HS-27A (cell line): Measurements from ENCODE around the gene RALGAPA1.
A peak's percentile ranks its signal among the peaks of the same experiment; 100 is the strongest.
"Not testable (repeated sequence)": the region's sequence is repeated elsewhere in the genome, so short reads cannot be mapped to it uniquely, and the experiment has no call there.

Experiments
- DNase-seq: peaks from one replicate; pipeline ENCODE4 v3.0.0-alpha.2; 2012; ENCODE audit warnings: low read depth, missing footprints

RALGAPA1 gene

DNA sequence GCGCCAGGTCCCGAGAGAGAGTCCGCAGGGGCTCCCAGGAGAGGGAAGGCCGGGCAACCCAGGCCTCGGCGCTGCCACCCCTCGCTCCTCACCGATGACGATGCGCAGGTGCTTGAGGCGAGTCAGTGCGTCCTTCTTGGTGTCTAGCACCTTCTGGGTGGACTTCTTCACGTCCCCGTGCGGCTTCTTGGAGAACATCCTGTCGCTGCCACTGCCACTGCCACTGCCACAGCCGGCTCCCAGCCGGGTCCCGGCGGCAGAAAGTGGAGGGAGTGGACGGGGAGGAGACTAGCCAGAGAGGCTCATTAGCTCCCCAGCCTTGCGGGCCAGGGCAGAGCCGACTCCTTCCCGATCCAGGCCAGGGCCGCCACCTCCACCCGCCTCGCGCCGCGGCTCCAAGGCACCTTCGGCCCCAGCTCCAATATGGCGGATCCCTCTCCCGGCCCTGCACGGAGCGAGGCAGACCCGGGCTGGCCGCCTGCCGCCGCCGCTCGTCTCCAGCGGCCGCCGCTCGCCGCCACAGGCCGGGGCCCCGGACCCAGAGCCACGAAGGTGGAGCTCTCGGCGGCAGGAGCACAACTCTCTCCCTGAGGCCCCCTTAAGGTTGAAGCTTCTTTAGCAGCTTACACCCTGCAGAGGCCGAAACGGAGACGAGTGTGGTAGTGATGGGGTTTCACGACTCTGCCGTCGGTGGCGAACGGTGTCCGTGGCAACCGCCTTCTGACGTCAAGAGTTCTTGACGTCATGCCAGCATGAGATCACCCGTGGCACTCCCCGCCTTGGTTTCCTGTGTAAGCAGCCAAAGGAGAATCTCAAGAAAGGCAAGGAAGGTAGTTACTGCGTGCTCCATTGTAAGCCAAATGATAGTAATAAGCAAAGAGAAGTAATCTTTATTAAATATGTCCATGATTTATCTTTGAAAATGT is at the start of gene RALGAPA1:
Gene RALGAPA1 (minus strand): TSS at position 658 of the 926 bp plus-strand sequence. CDS start 460 bp downstream, at position 198.
- DNase-seq: peak; percentile 97

DNA sequence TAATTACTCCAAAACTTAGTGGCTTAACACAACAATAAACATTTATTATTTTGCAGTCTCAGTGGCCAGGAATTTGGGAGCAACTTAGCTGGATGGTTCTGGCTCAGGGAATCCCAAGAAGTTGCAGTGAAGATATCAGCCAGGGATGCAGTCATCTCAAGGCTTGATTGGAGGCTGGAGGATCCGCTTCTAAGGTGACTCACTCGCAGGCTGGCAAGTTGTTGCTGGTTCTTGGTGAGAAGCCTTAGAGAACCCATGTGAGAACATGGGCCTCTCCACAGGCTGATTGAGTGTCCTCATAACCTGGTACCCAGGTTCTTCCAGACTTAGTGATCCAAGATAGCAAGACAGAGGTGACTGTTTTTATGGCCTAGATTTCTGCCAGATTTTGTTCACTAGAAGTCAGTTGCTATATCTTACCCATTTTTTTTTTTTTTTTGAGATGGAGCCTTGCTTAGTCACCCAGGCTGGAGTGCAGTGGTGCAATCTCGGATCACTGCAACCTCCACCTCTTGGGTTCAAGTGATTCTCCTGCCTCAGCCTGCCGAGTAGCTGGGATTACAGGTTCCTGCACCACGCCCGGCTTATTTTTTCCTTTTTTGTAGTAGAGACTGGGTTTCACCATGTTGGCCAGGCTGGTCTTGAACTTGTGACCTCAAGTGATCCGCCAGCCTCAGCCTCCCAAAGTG is 49.6 kb upstream of the RALGAPA1 start:
- DNase-seq: peak; percentile 20

DNA sequence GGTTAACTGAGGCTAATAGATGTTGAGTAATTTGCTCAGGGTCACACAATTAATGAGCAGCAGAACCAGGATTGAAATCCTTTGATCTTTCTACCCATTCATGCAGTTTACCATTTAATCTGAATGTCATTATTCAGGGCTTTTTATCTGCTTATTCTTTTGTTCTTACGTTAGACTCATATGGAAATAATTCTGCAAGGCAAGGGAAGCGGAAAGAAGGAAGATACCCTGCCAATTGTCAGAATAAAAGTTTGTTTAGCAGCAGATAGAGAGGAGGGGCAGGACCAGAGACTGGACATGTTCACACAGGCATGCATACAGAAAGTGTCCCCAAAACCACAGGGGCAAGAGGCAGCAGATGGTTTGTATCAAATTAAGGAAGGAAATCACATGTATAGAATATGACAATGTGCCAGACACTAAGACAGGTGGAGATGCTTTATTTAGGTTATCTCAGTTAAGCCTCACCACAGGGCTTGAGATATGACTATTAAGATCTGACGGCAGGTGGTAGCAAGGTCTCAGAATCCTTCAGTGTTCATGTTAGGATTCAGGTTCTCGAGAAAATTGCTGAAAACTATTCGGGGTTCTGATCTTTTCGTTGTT is 46.9 kb upstream of the RALGAPA1 start:
- no peak for DNase-seq

DNA sequence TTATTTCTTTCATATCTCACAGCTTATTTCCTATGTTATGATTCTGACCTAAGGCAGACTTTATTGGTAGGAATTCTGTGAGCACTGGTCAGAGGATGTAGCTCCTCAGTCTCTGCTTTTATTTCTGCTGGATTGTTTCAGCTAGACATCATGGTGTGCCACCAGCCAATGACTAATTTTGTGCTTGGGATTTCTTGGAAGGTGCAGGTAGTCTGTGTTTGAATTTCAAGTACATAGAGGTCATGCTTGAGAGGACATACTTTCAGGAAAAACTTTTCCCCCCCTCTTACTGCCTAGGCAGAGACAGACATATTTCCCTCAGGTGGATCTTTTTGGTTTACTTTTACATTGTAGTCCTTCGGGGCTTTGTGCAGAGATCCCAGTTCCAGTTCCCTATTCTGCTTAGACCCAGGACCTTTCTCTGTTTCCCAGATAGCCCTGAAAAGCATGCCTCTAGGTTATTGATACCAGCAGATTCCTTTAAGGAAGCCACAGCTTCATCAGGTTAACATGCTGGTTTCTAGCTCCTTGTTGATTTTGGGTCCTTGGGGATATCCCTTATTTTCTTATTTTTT is 45.7 kb upstream of the RALGAPA1 start:
- DNase-seq: no peak

DNA sequence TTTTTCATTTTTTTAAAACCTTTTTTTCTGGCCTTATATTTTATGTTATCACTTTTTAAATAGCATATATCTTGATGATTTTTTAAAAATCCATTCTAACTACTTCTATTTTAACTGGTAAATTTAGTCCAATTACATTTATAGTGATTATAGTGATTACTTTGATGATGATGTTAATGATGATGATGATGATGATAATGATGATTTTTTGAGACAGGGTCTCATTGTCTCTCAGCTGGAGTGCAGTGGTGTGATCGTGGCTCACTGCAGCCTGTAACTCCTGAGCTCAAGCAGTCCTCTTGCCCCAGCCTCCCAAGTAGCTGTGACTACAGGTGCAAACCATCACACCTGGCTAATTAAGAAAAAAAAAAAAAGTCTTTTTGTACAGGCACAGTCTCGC is 44.1 kb upstream of the RALGAPA1 start:
- DNase-seq: no peak

DNA sequence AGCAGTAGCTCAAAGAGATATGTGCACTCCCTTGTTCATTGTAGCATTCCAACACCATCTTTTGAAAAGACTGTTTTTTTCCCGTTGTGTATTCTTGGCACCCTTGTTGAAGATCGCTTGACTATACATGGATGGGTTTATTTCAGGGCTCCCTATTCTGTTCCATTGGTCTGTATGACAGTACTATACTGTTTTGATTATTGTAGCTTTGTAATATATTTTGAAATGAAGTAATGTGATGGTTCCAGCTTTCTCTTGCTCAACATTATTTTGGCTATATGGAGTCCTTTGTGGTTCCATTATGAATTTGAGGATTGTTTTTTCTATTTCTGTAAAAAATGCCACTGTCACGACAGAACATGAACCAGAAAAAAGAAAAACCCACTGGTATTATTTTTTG is 42.7 kb upstream of the RALGAPA1 start:
- DNase-seq: no peak

DNA sequence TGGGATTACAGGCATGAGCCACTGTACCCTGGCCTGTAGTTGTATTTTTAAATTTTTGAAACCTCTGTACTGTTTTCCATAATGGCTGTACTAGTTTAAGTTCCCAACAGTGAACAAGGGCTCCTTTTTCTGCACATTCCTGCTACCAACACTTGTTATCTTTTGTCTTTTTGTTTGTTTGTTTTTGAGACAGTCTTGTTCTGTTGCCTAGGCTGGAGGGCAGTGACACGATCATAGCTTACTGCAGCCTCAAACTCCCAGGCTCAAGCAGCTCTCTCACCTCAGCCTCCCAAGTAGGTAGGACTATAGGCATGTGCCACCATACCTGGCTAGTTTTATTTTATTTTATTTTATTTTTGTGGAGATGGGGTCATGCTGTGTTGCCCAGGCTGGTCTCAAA is 40.0 kb upstream of the RALGAPA1 start:
- no peak for DNase-seq

DNA sequence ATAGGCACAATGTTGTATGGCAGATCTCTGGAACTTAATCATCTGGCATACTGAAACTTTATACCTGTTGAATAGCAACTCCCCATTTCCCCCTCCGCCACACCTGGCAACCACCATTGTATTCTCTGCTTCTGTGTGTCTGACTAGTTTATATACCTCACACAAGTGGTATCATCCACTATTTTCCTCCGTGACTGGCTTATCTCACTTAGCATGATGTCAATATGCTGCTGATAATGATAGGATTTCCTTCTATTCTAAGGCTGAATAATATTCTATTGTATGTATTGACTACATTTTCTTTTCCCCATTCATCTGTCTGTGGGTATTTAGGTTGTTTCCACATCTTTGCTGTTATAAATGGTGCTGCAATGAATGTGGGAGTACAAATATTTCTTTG is 38.5 kb upstream of the RALGAPA1 start:
- no peak for DNase-seq

DNA sequence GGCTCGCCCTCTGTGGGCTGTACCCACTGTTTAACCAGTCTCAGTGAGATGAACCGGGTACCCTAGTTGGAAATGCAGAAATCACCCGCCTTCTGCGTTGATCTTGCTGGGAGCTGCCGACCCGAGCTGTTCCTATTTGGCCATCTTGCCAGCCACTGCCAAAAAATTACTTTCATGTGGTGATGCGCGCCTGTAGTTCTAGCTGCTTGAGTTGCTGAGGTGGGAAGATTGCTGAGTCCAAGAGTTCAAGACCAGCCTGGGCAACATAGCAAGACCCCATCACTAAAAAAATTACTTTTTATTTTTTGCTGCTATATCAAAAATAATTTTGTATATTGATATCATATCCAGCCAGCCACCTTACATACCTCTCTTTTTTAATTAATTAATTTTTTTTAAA is 35.4 kb upstream of the RALGAPA1 start:
- no peak for DNase-seq

DNA sequence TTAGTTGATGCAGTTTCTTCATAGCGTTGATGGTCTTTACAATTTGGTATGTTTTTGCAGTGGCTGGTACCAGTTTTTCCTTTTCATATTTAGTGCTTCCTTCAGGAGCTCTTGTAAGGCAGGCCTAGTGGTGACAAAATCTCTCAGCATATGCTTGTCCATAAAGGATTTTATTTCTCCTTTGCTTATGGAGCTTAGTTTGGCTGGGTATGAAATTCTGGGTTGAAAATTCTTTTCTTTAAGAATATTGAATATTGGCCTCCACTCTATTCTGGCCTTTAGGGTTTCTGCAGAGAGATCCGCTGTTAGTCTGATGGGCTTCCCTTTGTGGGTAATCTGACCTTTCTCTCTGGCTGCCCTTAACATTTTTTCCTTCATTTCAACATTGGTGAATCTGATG is 33.1 kb upstream of the RALGAPA1 start:
- DNase-seq: not testable (repeated sequence)

DNA sequence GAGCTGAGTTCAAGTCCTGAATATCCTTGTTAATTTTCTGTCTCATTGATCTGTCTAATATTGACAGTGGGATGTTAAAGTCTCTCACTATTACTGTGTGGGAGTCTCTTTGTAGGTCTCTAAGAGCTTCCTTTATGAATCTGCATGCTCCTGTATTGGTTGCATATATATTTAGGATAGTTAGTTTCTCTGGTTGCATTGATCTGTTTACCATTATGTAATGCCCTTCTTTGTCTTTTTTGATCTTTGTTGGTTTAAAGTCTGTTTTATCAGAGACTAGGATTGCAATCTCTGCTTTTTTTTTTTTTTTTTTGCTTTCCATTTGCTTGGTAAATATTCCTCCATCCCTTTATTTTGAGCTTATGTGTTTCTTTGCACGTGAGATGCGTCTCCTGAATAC is 32.6 kb upstream of the RALGAPA1 start:
- DNase-seq: not testable (repeated sequence)

DNA sequence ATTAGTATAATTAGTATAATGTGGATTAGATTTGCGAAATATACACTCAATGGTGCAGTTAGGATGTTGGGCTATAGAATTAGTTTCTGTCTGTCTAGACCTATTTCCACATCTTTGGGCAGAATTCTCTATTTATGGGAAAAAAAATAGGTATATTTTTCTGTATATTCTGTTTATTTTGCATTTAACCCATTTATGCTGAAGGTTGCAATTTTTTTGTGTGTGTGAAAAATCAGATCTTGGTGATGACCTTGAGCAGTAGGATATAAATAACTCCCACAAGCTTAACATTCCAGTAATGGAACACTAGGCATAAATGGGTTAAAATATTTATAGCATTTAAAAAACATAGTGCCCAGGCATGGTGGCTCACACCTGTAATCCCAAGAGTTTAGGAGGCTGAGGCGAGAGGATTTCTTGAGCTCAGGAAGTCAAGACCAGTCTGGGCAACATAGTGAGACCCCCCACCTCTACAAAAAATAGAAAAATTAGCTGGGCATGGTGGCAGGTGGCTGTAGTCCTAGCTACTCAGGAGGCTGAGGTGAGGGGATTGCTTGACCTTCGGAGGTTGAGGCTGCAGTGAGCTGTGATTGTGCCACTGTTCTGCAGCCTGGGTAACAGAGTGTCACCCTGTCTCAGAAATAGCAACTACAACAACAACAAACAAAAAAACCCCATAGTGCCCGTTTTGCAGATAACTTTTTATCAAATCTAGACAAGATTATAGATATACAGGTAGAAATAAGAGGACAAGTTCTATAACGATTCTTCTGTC is 26.3 kb upstream of the RALGAPA1 start:
- DNase-seq: no peak

DNA sequence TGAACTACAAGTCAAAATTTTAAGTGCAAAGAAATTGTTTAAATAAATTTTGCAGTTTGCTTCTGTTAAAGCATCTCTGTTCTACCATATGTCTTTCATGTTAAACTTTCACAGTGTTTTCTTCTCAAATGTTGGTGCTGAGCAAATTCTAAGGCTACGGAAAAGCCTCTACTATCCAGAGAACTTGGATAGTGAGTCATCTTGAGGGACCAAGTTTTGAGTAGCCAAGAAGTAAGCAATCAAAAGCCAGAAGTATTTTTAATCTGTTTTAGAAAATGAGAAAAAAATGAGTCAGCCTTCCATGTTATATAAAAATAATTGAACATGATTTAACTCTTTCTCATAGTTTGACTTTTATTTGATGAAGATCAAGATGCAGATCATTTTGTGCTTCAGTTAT is 20.4 kb upstream of the RALGAPA1 start:
- no peak for DNase-seq

DNA sequence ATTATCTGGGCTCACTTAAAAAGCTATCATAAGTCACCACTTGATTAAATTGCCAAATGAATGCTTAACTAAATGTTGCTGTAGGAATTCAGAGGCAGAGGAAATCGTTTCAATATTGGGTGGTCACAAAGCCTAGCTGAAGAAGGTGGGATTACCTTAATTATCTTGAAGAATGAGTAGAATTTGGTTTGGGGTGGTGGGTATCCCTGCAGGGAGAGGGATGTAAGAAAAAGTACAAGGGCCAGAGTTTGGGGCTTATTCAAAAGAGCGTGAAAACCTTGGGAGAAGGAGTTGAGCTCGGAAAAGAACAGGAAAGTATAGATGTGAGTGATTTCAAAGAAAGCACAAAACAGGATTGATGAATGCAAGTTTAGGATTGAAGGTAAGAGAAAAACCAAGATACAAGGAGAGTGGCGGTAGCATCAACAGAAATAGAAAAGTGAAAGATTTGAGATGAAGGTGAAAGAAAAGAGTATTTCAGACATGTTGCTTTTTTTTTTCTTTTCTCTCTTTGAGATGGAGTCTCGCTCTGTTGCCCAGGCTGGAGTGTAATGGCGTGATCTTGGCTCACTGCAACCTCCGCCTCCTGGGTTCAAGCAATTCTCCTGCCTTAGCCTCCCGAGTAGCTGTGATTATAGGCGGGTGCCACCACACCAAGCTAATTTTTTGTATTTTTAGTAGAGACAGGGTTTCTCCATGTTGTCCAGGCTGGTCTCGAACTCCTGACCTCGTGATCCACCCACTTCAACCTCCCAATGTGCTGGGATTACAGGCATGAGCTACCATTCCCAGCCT is 18.8 kb upstream of the RALGAPA1 start:
- no peak for DNase-seq

DNA sequence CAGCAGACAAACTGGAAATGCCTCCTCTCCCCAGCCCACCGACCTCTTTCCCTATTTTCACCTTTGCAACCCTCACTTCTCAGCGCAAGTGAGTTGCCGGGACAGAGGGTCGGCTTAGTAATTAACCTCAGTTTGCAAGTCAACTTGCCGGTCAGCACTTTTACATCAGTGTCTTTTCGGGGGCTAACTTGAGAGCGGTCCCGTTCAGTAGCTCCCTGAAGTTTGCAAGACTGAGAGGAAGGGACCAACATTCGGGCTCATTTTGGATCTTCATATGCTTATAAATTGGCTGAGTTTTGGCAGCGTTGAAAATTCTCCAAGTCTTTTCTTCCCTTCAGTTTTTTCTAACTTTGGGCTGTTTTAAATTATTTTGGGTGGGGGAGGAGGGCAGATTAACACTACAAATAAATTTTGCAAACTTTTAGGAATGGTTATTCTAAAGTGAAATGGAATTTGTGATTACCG is 17.9 kb upstream of the RALGAPA1 start:
- DNase-seq: peak; percentile 26

DNA sequence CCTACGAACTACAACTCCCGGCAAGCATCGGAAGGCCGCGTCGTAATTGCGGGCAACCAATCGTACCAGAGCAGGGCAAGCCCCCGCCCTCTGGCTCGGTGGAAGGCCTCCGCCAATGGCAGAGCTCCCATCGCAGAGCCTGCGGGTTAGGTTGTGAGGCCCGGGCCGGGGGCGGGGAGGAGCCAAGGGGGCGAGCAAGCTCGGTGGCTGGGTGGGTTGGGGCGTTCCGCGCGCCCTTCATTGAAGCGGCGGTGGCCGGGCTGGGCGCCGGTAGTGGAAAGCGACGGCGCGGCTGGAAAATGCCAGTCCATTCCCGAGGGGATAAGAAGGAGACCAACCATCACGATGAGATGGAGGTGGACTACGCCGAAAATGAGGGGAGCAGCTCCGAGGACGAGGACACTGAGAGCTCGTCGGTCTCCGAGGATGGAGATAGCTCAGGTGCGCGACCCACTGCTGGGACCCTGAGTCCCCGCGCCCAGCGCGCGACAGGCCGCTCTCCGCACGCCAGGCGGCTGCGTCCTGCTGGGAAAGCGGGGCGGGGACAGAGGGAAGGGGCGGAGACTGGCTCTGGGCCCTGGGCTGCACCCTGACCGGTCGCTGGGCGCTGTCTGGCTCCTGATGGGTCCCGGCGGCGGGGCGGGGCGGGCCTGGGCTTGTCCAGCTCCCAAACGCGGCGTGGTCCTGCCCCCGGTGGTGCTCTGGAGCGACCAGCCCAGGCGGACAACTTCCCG is 17.3 kb upstream of the RALGAPA1 start, which contains the start of gene BRMS1L:
Gene BRMS1L (plus strand): TSS at position 121 of the 734 bp plus-strand sequence. CDS start 179 bp downstream, at position 300.
- DNase-seq: peak; percentile 98

DNA sequence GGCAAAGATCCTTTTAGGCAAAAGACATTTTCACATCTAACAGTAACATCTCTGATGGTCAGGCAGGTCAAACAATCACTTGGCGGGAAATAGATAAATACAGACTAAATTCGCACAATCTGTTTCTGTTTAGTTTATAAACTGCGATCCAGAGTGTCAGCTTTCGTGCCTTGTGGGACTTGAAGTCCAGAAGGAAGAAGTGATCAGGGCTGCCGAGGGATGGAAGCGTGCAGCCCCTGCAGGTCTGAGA is 16.8 kb upstream of the RALGAPA1 start:
- no peak for DNase-seq

DNA sequence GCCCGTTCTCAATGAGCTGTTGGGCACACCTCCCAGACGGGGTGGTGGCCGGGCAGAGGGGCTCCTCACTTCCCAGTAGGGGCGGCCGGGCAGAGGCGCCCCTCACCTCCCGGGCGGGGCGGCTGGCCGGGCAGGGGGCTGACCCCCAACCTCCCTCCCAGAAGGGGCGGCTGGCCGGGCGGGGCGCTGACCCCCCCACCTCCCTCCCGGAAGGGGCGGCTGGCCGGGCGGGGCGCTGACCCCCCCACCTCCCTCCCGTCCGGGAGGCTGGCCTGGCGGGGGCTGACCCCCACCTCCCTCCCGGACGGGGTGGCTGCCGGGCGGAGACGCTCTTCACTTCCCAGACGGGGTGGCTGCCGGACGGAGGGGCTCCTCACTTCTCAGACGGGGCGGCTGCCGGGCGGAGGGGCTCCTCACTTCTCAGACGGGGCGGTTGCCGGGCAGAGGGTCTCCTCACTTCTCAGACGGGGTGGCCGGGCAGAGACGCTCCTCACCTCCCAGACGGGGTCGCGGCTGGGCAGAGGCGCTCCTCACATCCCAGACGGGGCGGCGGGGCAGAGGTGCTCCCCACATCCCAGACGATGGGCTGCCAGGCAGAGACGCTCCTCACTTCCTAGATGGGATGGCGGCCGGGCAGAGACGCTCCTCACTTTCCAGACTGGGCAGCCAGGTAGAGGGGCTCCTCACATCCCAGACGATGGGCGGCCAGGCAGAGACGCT is 15.5 kb upstream of the RALGAPA1 start:
- not testable (repeated sequence) for DNase-seq

DNA sequence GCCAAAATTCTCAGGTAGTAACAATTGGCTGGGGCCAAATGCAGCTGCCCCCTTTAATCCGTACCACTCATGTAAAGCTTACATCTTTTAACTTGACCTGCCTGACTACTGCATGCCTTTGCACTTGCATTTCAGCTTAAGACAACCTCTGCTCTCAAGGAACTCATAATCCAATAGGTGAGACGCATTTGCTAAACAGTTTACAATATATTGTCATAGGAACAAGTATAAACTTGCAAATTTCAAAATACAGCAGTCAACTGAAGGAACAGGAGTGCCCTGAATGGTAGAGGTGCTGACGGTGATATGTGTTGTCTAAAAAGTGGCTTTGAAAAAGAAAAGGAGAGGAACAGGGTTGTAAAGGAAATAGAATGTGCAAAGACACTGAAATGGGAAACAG is 13.4 kb upstream of the RALGAPA1 start:
- DNase-seq: no peak
